ENCODE measurements around the gene SEBOX. TPM values are rescaled to one million over a fixed set of nuclear protein-coding genes. Genes with fewer than 3 reads are reported as not detected.

SEBOX gene
- total RNA-seq, 1 donor, result not detected

DNA sequence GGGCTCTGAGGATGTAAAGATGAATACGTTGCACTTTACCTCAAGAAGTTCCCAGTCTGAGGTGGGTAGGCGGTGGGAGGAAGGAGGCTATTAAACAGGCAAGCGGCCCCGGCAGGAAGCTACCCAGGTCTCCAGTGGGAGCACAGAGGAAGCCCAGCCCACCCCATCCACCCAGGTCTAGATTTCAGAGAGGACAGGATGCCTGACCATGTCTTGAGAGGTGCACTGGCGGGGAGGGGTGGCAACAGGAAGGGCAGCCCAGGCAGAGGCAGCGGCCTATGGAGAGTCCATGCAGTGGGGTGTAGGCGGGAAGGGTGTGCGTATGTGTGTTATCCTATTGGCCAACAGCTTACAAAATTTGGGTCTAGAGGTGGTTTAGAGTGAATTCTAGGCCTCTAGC lies 20.4 kb upstream of the SEBOX start:
- Histone ChIP-seq H4K20me1 (ENCODE audit: insufficient read depth, low read length) (peaks cover 3% of the 10 kb centered on the region), H3K9me3 (ENCODE audit: low read depth, low read length) (no peaks in the 10 kb centered on the region), H2AFZ (ENCODE audit: low read length) (no peak overlapping the region), H3K4me3 (ENCODE audit: insufficient read depth, low read length) (no peak overlapping the region), H3K79me2 (ENCODE audit: insufficient read depth, low read length) (no peaks in the 10 kb centered on the region), H3K27ac (ENCODE audit: low read depth, low read length) (no peak overlapping the region), H3K4me2 (ENCODE audit: insufficient read depth, low read length) (no peak overlapping the region), H3K27me3 (ENCODE audit: insufficient read depth, low read length) (no peaks in the 10 kb centered on the region), H3K4me1 (ENCODE audit: insufficient read depth, low read length) (no peaks in the 10 kb centered on the region), H3K36me3 (ENCODE audit: insufficient read depth, low read length) (no peaks in the 10 kb centered on the region)
- DNase-seq (ENCODE audit: insufficient read length, low spot score, missing footprints), result no peak
- TF ChIP-seq, protein P1, sequence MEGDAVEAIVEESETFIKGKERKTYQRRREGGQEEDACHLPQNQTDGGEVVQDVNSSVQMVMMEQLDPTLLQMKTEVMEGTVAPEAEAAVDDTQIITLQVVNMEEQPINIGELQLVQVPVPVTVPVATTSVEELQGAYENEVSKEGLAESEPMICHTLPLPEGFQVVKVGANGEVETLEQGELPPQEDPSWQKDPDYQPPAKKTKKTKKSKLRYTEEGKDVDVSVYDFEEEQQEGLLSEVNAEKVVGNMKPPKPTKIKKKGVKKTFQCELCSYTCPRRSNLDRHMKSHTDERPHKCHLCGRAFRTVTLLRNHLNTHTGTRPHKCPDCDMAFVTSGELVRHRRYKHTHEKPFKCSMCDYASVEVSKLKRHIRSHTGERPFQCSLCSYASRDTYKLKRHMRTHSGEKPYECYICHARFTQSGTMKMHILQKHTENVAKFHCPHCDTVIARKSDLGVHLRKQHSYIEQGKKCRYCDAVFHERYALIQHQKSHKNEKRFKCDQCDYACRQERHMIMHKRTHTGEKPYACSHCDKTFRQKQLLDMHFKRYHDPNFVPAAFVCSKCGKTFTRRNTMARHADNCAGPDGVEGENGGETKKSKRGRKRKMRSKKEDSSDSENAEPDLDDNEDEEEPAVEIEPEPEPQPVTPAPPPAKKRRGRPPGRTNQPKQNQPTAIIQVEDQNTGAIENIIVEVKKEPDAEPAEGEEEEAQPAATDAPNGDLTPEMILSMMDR (IDR thresholded peaks at IDR 0.05; ENCODE audit: extremely low read depth, low read depth, low read length), result no peak

DNA sequence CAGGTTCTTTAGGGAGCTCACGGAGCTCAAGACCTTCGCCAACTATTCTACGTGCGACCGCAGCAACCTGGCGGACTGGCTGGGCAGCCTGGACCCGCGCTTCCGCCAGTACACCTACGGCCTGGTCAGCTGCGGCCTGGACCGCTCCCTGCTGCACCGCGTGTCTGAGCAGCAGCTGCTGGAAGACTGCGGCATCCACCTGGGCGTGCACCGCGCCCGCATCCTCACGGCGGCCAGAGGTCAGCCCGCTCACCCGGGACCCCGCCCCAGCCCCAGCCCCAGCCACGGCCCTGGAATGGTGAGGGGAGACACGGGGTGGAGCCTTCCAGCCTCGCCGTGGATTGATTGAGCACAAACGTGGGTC lies 20.0 kb upstream of the SEBOX start:
- Histone ChIP-seq H3K79me2 (ENCODE audit: insufficient read depth, low read length) (no peaks in the 10 kb centered on the region), H3K4me3 (ENCODE audit: insufficient read depth, low read length) (no peak overlapping the region), H2AFZ (ENCODE audit: low read length) (no peak overlapping the region), H4K20me1 (ENCODE audit: insufficient read depth, low read length) (peaks cover 3% of the 10 kb centered on the region), H3K27ac (ENCODE audit: low read depth, low read length) (no peak overlapping the region), H3K27me3 (ENCODE audit: insufficient read depth, low read length) (no peaks in the 10 kb centered on the region), H3K36me3 (ENCODE audit: insufficient read depth, low read length) (no peaks in the 10 kb centered on the region), H3K4me2 (ENCODE audit: insufficient read depth, low read length) (no peak overlapping the region), H3K4me1 (ENCODE audit: insufficient read depth, low read length) (no peaks in the 10 kb centered on the region), H3K9me3 (ENCODE audit: low read depth, low read length) (no peaks in the 10 kb centered on the region)
- TF ChIP-seq, protein P1 (IDR thresholded peaks at IDR 0.05; ENCODE audit: extremely low read depth, low read depth, low read length), result no peak
- no peak for DNase-seq (ENCODE audit: insufficient read length, low spot score, missing footprints)

DNA sequence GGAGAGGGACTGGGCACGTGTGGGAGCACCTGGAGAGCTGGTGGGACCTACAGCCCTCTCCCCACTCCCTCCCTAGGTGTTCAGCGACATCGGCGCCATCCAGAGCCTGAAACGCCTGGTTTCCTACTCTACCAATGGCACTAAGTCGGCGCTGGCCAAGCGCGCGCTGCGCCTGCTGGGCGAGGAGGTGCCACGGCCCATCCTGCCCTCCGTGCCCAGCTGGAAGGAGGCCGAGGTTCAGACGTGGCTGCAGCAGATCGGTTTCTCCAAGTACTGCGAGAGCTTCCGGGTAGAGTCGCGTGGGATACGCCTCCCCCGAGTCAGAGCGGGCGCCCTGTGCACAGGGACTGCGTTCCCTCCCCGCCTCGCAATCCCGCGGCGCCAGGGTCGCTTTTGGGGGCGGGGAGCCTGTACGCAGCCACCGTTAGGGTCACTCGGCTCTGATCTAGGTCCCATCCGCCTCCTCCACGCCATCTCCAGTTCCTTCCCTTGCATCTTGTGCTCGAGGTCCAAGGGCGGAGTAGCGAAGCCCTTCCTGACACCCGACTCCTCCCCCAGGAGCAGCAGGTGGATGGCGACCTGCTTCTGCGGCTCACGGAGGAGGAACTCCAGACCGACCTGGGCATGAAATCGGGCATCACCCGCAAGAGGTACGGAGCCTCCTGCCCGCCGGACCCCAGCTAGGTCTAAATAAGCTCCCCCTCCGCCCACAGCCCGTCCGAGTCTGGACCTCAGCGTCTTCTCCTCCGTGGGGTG lies 19.5 kb upstream of the SEBOX start:
- DNase-seq (ENCODE audit: insufficient read length, low spot score, missing footprints), result no peak
- Histone ChIP-seq H3K4me2 (ENCODE audit: insufficient read depth, low read length) (peak overlapping the region; percentile 36), H3K27me3 (ENCODE audit: insufficient read depth, low read length) (no peaks in the 10 kb centered on the region), H3K27ac (ENCODE audit: low read depth, low read length) (no peak overlapping the region), H2AFZ (ENCODE audit: low read length) (no peak overlapping the region), H3K4me1 (ENCODE audit: insufficient read depth, low read length) (no peaks in the 10 kb centered on the region), H3K9me3 (ENCODE audit: low read depth, low read length) (no peaks in the 10 kb centered on the region), H3K36me3 (ENCODE audit: insufficient read depth, low read length) (no peaks in the 10 kb centered on the region), H4K20me1 (ENCODE audit: insufficient read depth, low read length) (no peaks in the 10 kb centered on the region), H3K4me3 (ENCODE audit: insufficient read depth, low read length) (peak overlapping the region; percentile 28), H3K79me2 (ENCODE audit: insufficient read depth, low read length) (no peaks in the 10 kb centered on the region)
- TF ChIP-seq, protein P1 (IDR thresholded peaks at IDR 0.05; ENCODE audit: extremely low read depth, low read depth, low read length), result no peak

DNA sequence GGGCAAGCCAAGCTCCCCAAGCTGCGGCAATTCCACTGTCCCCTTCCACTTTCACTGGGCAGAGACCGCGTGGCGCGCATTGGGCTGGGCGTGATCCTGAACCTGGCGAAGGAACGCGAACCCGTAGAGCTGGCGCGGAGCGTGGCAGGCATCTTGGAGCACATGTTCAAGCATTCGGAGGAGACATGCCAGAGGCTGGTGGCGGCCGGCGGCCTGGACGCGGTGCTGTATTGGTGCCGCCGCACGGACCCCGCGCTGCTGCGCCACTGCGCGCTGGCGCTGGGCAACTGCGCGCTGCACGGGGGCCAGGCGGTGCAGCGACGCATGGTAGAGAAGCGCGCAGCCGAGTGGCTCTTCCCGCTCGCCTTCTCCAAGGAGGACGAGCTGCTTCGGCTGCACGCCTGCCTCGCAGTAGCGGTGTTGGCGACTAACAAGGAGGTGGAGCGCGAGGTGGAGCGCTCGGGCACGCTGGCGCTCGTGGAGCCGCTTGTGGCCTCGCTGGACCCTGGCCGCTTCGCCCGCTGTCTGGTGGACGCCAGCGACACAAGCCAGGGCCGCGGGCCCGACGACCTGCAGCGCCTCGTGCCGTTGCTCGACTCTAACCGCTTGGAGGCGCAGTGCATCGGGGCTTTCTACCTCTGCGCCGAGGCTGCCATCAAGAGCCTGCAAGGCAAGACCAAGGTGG lies 16.3 kb upstream of the SEBOX start:
- H3K27ac ChIP-seq (ENCODE audit: low read depth, low read length), result no peak overlapping the region
- H2AFZ ChIP-seq (ENCODE audit: low read length), result no peak overlapping the region
- no peak overlapping the region for H3K4me3 ChIP-seq (ENCODE audit: insufficient read depth, low read length)
- no peak for DNase-seq (ENCODE audit: insufficient read length, low spot score, missing footprints)
- no peaks in the 10 kb centered on the region for H4K20me1 ChIP-seq (ENCODE audit: insufficient read depth, low read length)
- H3K79me2 ChIP-seq (ENCODE audit: insufficient read depth, low read length), result no peaks in the 10 kb centered on the region
- no peak overlapping the region for H3K4me2 ChIP-seq (ENCODE audit: insufficient read depth, low read length)
- TF ChIP-seq, protein P1 (IDR thresholded peaks at IDR 0.05; ENCODE audit: extremely low read depth, low read depth, low read length), result no peak
- H3K4me1 ChIP-seq (ENCODE audit: insufficient read depth, low read length), result no peaks in the 10 kb centered on the region
- H3K9me3 ChIP-seq (ENCODE audit: low read depth, low read length), result no peaks in the 10 kb centered on the region
- H3K27me3 ChIP-seq (ENCODE audit: insufficient read depth, low read length), result no peaks in the 10 kb centered on the region
- no peaks in the 10 kb centered on the region for H3K36me3 ChIP-seq (ENCODE audit: insufficient read depth, low read length)

All from osteoblast (primary cell).